Stimulated activated CD8-positive, alpha-beta memory T cell treated with anti-CD3 and anti-CD28 coated beads, Interleukin-12 subunit alpha, Interleukin-12 subunit beta, amount 100 ng/mL, for 24 hours (primary cell): Measurements from ENCODE around the gene PRICKLE4.
A peak's percentile ranks its signal among the peaks of the same experiment; 100 is the strongest.

Experiments used
- DNase-seq: peaks from one replicate; pipeline ENCODE4 v3.0.0-alpha.2; 2020; ENCODE audit errors: extremely low read depth

PRICKLE4 gene

GRCh38 chr6:41771058-41771983 is 9.3 kb upstream of the PRICKLE4 start:
- DNase-seq: no peak

GRCh38 chr6:41774841-41775240 is 5.7 kb upstream of the PRICKLE4 start:
- no peak for DNase-seq

- no peak for DNase-seq
Measured at GRCh38 chr6:41775293-41775882, 5.2 kb upstream of the PRICKLE4 start.

GRCh38 chr6:41777551-41778285 is 2.9 kb upstream of the PRICKLE4 start:
- no peak for DNase-seq

GRCh38 chr6:41778895-41779294 is 1.7 kb upstream of the PRICKLE4 start:
- DNase-seq: no peak

GRCh38 chr6:41779336-41779735 is 1.2 kb upstream of the PRICKLE4 start:
- DNase-seq: no peak

- peak; percentile 97 for DNase-seq
Measured at GRCh38 chr6:41779788-41780550, 613 bp upstream of the PRICKLE4 start, which contains the start of gene FRS3. TSS of gene FRS3 (minus strand) at chr6:41779900. CDS start at chr6:41776987, 2,913 bp downstream.

- DNase-seq: no peak
Measured at GRCh38 chr6:41781366-41781730, 766 bp downstream of the PRICKLE4 start.

GRCh38 chr6:41783106-41783780 is 2.7 kb downstream of the PRICKLE4 start:
- no peak for DNase-seq

GRCh38 chr6:41784581-41785171 is 4.1 kb downstream of the PRICKLE4 start:
- no peak for DNase-seq

GRCh38 chr6:41785254-41785653 is 4.7 kb downstream of the PRICKLE4 start:
- no peak for DNase-seq

GRCh38 chr6:41785689-41786450 is 5.3 kb downstream of the PRICKLE4 start:
- no peak for DNase-seq

GRCh38 chr6:41786451-41787218 is 6.1 kb downstream of the PRICKLE4 start:
- peak; percentile 73 for DNase-seq

- DNase-seq: peak; percentile 88
Measured at GRCh38 chr6:41787219-41787917, 6.8 kb downstream of the PRICKLE4 start, which contains the start of gene TOMM6. TSS of gene TOMM6 (plus strand) at chr6:41787694. CDS start at chr6:41787698, 4 bp downstream.

- DNase-seq: no peak
Measured at GRCh38 chr6:41789390-41789724, 8.8 kb downstream of the PRICKLE4 start.

GRCh38 chr6:41790045-41790444 is 9.5 kb downstream of the PRICKLE4 start:
- no peak for DNase-seq

- DNase-seq: no peak
Measured at GRCh38 chr6:41791305-41791704, 10.7 kb downstream of the PRICKLE4 start.

GRCh38 chr6:41791984-41792383 is 11.4 kb downstream of the PRICKLE4 start:
- no peak for DNase-seq

- no peak for DNase-seq
Measured at GRCh38 chr6:41796474-41796873, 15.9 kb downstream of the PRICKLE4 start.
